NT2/D1 (cell line): ENCODE data around the gene FKBP4.

Experiments
- DNase-seq: peaks from one replicate; pipeline ENCODE4 v3.0.0-alpha.2; 2011; ENCODE audit warnings: low read depth, low spot score
- H3K27me3 ChIP-seq: 2 replicates; pipeline ENCODE4 v1.6.0; 2011; ENCODE audit warnings: mild to moderate bottlenecking; ENCODE audit not compliant: insufficient read length, insufficient read depth
- H3K36me3 ChIP-seq: 2 replicates; pipeline ENCODE4 v1.6.1; 2011; ENCODE audit warnings: mild to moderate bottlenecking, low read length, mixed read lengths; ENCODE audit not compliant: insufficient read depth, insufficient read length
- H3K4me1 ChIP-seq: 2 replicates; pipeline ENCODE4 v1.5.1; 2011; ENCODE audit not compliant: insufficient read depth, insufficient read length
- H3K4me3 ChIP-seq: 2 replicates; pipeline ENCODE4 v1.5.1; 2011; ENCODE audit warnings: low read depth; ENCODE audit not compliant: insufficient read length
- H3K9ac ChIP-seq: 2 replicates; pipeline ENCODE4 v1.6.0; 2011; ENCODE audit warnings: low read depth; ENCODE audit not compliant: insufficient read length
- H3K9me3 ChIP-seq: 2 replicates; pipeline ENCODE4 v1.5.1; 2011; ENCODE audit warnings: mild to moderate bottlenecking, low read length; ENCODE audit not compliant: insufficient read depth
- SUZ12 ChIP-seq: IDR thresholded peaks from 2 replicates; pipeline ENCODE4 v1.6.1; 2011; ENCODE audit not compliant: insufficient read length, insufficient read depth; ENCODE audit errors: extremely low read depth
- YY1 ChIP-seq: IDR thresholded peaks from 2 replicates; pipeline ENCODE4 v1.6.1; 2011; ENCODE audit not compliant: insufficient read length, insufficient read depth
- ZNF274 ChIP-seq: IDR thresholded peaks from 2 replicates; pipeline ENCODE4 v1.6.1; 2011; ENCODE audit warnings: mild to moderate bottlenecking, low read depth, low read length

Gene FKBP4

DNA sequence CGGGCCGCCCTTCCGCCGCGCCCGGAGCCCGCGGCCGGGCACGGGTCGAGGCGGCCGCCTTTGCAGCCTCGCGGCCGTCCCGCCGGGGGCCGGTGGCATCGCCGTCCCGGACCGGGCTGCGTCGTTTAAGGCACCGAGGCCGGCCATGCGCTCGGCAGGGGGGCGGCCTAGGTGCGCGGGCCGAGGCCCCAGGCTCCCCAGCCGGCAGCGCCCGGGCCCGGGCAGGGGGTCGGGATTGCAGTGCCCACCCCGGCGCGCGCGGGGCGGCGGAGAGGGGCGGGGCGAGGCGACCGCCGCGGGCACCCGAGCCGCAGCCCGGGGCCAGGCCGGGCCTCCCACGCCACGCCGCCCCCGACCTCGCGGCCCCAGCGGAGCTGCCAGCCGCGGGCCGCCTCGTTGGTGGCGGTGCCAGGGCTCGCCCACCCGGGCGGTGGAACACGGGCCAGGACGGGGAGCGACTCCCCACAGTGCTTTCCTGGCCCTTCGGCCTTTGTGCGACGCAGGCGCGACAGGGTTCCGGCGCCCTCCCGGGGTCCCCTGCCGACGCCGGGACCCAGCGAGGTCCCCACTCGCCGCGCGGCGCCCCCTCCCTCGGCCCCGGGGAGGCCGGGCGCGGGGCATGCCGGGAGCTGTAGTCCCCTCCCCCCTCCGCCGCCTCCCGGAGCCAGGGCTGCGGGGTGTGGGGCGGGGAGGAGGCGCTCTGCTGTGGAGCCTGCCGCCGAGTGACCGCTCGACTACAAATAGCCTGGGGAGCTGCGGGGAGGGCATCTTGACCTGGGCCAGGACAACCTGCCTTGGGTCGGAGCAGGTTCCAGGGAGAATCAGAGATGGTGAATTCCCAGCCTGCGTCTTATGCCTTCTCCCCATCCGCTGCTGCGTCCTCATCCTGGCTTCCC lies 769 bp downstream of the FKBP4 start:
- H3K4me3 ChIP-seq, result peak overlapping the region; percentile 96
- peaks cover 27% of the 10 kb centered on the region for H3K4me1 ChIP-seq
- DNase-seq, result peak; percentile 36
- H3K27me3 ChIP-seq, result no peaks in the 10 kb centered on the region
- no peak for TF ChIP-seq ZNF274
- TF ChIP-seq YY1, result no peak
- TF ChIP-seq SUZ12, result no peak
- peak overlapping the region; percentile 97 for H3K9ac ChIP-seq
- peaks cover 48% of the 10 kb centered on the region for H3K36me3 ChIP-seq
- no peaks in the 10 kb centered on the region for H3K9me3 ChIP-seq

- TF ChIP-seq SUZ12 (no peak), YY1 (no peak), ZNF274 (no peak)
- DNase-seq, result no peak
- Histone ChIP-seq H3K4me1 (peaks cover 27% of the 10 kb centered on the region), H3K9me3 (no peaks in the 10 kb centered on the region), H3K4me3 (peak overlapping the region; percentile 96), H3K36me3 (peaks cover 55% of the 10 kb centered on the region), H3K9ac (peak overlapping the region; percentile 97), H3K27me3 (no peaks in the 10 kb centered on the region)
Measured at GRCh38 chr12:2796187-2796666, 1.5 kb downstream of the FKBP4 start.

GRCh38 chr12:2797721-2798418 lies 3.1 kb downstream of the FKBP4 start:
- TF ChIP-seq SUZ12 (no peak), YY1 (no peak), ZNF274 (no peak)
- Histone ChIP-seq H3K27me3 (no peaks in the 10 kb centered on the region), H3K36me3 (peaks cover 71% of the 10 kb centered on the region), H3K9ac (peak overlapping the region; percentile 0), H3K4me1 (peaks cover 26% of the 10 kb centered on the region), H3K9me3 (no peaks in the 10 kb centered on the region), H3K4me3 (no peak overlapping the region)
- DNase-seq, result no peak

DNA sequence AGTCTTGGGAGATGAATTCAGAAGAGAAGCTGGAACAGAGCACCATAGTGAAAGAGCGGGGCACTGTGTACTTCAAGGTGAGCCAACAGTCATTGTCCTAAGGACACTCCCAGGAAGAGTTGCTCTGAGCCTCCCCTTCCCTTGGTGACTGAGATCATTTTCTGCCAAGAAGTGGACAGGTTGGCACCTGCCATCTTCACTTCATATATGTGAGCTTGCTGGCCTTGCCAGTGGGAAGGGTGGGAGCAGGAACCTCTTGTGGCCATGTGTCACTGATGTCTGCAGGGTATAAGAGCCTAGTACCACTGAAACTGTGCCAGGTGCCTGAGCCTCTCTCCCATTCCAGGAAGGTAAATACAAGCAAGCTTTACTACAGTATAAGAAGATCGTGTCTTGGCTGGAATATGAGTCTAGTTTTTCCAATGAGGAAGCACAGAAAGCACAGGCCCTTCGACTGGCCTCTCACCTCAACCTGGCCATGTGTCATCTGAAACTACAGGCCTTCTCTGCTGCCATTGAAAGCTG lies 5.3 kb downstream of the FKBP4 start:
- H3K36me3 ChIP-seq, result peaks cover 94% of the 10 kb centered on the region
- H3K9ac ChIP-seq, result no peak overlapping the region
- no peaks in the 10 kb centered on the region for H3K27me3 ChIP-seq
- no peak for TF ChIP-seq SUZ12
- no peak for TF ChIP-seq ZNF274
- no peak for TF ChIP-seq YY1
- no peaks in the 10 kb centered on the region for H3K9me3 ChIP-seq
- H3K4me1 ChIP-seq, result peaks cover 15% of the 10 kb centered on the region
- H3K4me3 ChIP-seq, result no peak overlapping the region
- DNase-seq, result no peak

GRCh38 chr12:2801044-2801783 lies 6.4 kb downstream of the FKBP4 start:
- Histone ChIP-seq H3K9ac (no peak overlapping the region), H3K27me3 (no peaks in the 10 kb centered on the region), H3K36me3 (peaks cover 100% of the 10 kb centered on the region), H3K9me3 (no peaks in the 10 kb centered on the region), H3K4me3 (no peak overlapping the region), H3K4me1 (peaks cover 15% of the 10 kb centered on the region)
- DNase-seq, result no peak
- TF ChIP-seq SUZ12, result no peak
- TF ChIP-seq ZNF274, result no peak
- TF ChIP-seq YY1, result no peak

DNA sequence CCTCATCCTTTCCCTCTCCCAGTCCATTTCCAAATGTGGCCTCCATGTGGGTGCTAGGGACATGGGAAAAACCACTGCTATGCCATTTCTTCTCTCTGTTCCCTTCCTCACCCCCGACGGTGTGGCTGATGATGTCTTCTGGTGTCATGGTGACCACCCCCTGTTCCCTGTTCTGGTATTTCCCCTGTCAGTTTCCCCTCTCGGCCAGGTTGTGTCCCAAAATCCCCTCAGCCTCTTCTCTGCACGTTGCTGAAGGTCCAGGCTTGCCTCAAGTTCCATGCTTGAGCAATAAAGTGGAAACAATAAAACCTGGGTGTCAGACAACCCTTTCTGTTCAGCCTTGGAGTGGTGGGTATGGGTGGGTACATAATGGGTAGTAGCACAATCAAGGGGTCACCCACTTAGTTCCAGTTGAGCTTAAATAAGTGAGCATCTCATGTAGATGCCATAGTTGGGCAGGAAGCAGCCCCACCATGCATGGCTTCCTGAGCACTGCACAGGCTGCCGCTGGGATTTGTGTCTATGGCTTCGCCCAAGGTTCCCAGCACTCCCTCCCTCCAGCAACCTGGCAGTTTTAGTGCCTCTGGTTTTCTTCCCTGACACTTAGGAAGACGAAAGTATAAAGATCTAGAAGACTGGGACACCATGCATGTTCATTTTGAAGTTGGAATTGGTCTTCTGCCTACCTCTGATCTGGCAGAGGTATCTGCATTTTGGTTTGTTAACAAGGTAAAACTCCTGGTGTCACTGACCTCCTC lies 9.0 kb downstream of the FKBP4 start:
- Histone ChIP-seq H3K27me3 (no peaks in the 10 kb centered on the region), H3K9ac (no peak overlapping the region), H3K4me1 (no peaks in the 10 kb centered on the region), H3K36me3 (peaks cover 90% of the 10 kb centered on the region), H3K9me3 (no peaks in the 10 kb centered on the region), H3K4me3 (no peak overlapping the region)
- TF ChIP-seq SUZ12, result no peak
- TF ChIP-seq ZNF274, result no peak
- DNase-seq, result no peak
